Activated CD4-positive, alpha-beta T cell treated with anti-CD3 and anti-CD28 coated beads, Interleukin-2, amount 50 U/mL, for 16 hours (primary cell): ENCODE results near the gene CTNNA3.

ENCODE experiments used
- DNase-seq: peaks from one replicate; pipeline ENCODE4 v3.0.0-alpha.2; 2020

Gene CTNNA3

GRCh38 chr10:66162560-66163143 lies 1533.3 kb downstream of the CTNNA3 start:
- DNase-seq = no peak

- DNase-seq = no peak
Measured at GRCh38 chr10:66151346-66151745, 1544.6 kb downstream of the CTNNA3 start.

- DNase-seq = no peak
Measured at GRCh38 chr10:66148312-66148711, 1547.7 kb downstream of the CTNNA3 start.

GRCh38 chr10:66144016-66144415 lies 1552.0 kb downstream of the CTNNA3 start:
- no peak for DNase-seq

GRCh38 chr10:66102756-66103155 lies 1593.2 kb downstream of the CTNNA3 start:
- DNase-seq = no peak

- no peak for DNase-seq
Measured at GRCh38 chr10:66098595-66099480, 1597.2 kb downstream of the CTNNA3 start.

- no peak for DNase-seq
Measured at GRCh38 chr10:66095610-66096009, 1600.4 kb downstream of the CTNNA3 start.

GRCh38 chr10:66085906-66086305 lies 1610.1 kb downstream of the CTNNA3 start:
- DNase-seq = no peak

- DNase-seq = no peak
Measured at GRCh38 chr10:66071907-66072306, 1624.1 kb downstream of the CTNNA3 start.

- no peak for DNase-seq
Measured at GRCh38 chr10:66058594-66058993, 1637.4 kb downstream of the CTNNA3 start.

- no peak for DNase-seq
Measured at GRCh38 chr10:66049335-66049734, 1646.7 kb downstream of the CTNNA3 start.

- DNase-seq = no peak
Measured at GRCh38 chr10:66045859-66046258, 1650.1 kb downstream of the CTNNA3 start.

GRCh38 chr10:66041771-66042170 lies 1654.2 kb downstream of the CTNNA3 start:
- no peak for DNase-seq

GRCh38 chr10:66038623-66039022 lies 1657.4 kb downstream of the CTNNA3 start:
- no peak for DNase-seq

- no peak for DNase-seq
Measured at GRCh38 chr10:66026321-66026720, 1669.7 kb downstream of the CTNNA3 start.

- DNase-seq = no peak
Measured at GRCh38 chr10:66025186-66025585, 1670.8 kb downstream of the CTNNA3 start.

- DNase-seq = no peak
Measured at GRCh38 chr10:66021423-66021822, 1674.6 kb downstream of the CTNNA3 start.

GRCh38 chr10:66008221-66008620 lies 1687.8 kb downstream of the CTNNA3 start:
- DNase-seq = no peak

GRCh38 chr10:66006411-66006810 lies 1689.6 kb downstream of the CTNNA3 start:
- no peak for DNase-seq

GRCh38 chr10:65993451-65993850 lies 1702.5 kb downstream of the CTNNA3 start:
- DNase-seq = no peak

- no peak for DNase-seq
Measured at GRCh38 chr10:65968871-65969270, 1727.1 kb downstream of the CTNNA3 start.

GRCh38 chr10:65968437-65968836 lies 1727.6 kb downstream of the CTNNA3 start:
- DNase-seq = no peak

- DNase-seq = no peak
Measured at GRCh38 chr10:65964205-65964604, 1731.8 kb downstream of the CTNNA3 start.

GRCh38 chr10:65952086-65952485 lies 1743.9 kb downstream of the CTNNA3 start:
- DNase-seq = no peak

GRCh38 chr10:65950075-65950474 lies 1745.9 kb downstream of the CTNNA3 start:
- no peak for DNase-seq
